Measurements from ENCODE around the gene TBC1D32. TPM values are rescaled to one million over a fixed set of nuclear protein-coding genes. Genes with fewer than 3 reads are reported as not detected.

The TBC1D32 gene
- total RNA-seq, 1 experiment from 2014 or later, result 9.0 TPM

GRCh38 chr6:121135425-121135824 lies 198.9 kb downstream of the TBC1D32 start:
- DNase-seq, result no peak
- H2BK20ac ChIP-seq (ENCODE audit: low read depth, low read length, poor library complexity, severe bottlenecking), result no peak overlapping the region
- H2AFZ ChIP-seq (ENCODE audit: low read length), result no peak overlapping the region
- no peaks in the 10 kb centered on the region for H3K79me2 ChIP-seq (ENCODE audit: insufficient read depth, low read length)
- H4K91ac ChIP-seq (ENCODE audit: insufficient read length, low read depth, low read length), result no peak overlapping the region
- Mint-ChIP-seq H3K4me1 (peaks cover 4 to 8% of the 10 kb centered on the region in 2 experiments), H3K27ac (no peak overlapping the region), H3K27me3 (ENCODE audit: low read depth) (no peaks in the 10 kb centered on the region), H3K9me3 (no peaks in the 10 kb centered on the region), H3K4me3 (no peak overlapping the region), H3K36me3 (ENCODE audit: insufficient read depth in 1 of 3, low read depth in 3 of 3) (no peaks in the 10 kb centered on the region; a peak in 1 of 7 replicates)
- no peak overlapping the region for H3K23ac ChIP-seq (ENCODE audit: insufficient read length, low read depth, low read length)
- no peak overlapping the region for H2AK5ac ChIP-seq (ENCODE audit: insufficient read length, low read length)
- no peak overlapping the region for H2BK120ac ChIP-seq (ENCODE audit: low read depth, low read length, poor library complexity, severe bottlenecking)
- no peak overlapping the region for H3K9ac ChIP-seq (ENCODE audit: extremely low read depth, insufficient read length, low read length)
- H3K27ac ChIP-seq (ENCODE audit: insufficient read length, low read depth, low read length), result no peak overlapping the region
- no peaks in the 10 kb centered on the region for H3K9me3 ChIP-seq (ENCODE audit: control insufficient read depth, low read depth, low read length)
- H3K4ac ChIP-seq (ENCODE audit: low read depth, low read length), result no peak overlapping the region
- H3T11ph ChIP-seq (ENCODE audit: low read length), result no peak overlapping the region
- H2BK12ac ChIP-seq (ENCODE audit: insufficient read length, low read depth, low read length), result no peak overlapping the region
- H2BK5ac ChIP-seq (ENCODE audit: insufficient read length, low read length), result no peak overlapping the region
- H3K4me2 ChIP-seq (ENCODE audit: insufficient read depth, insufficient read length, low read length), result no peak overlapping the region
- H3K27me3 ChIP-seq (ENCODE audit: insufficient read depth, low read length), result no peaks in the 10 kb centered on the region
- no peak overlapping the region for H3K56ac ChIP-seq (ENCODE audit: insufficient read length, low read depth, low read length)
- H4K8ac ChIP-seq (replicated peaks; ENCODE audit: insufficient read length, low read depth, low read length), result no peak overlapping the region
- H3K18ac ChIP-seq (ENCODE audit: insufficient read length, low read depth, low read length), result no peak overlapping the region
- H3K23me2 ChIP-seq (ENCODE audit: insufficient read length, low read depth, low read length, poor library complexity, severe bottlenecking), result no peaks in the 10 kb centered on the region
- no peak for TF ChIP-seq CTCF (conservative IDR thresholded peaks at IDR 0.05)
- no peak overlapping the region for H2BK15ac ChIP-seq (ENCODE audit: low read depth, low read length)
- H3K14ac ChIP-seq (ENCODE audit: insufficient read depth, low read length), result no peak overlapping the region
- H3K79me1 ChIP-seq (ENCODE audit: insufficient read depth, low read depth, low read length, poor library complexity, severe bottlenecking), result no peaks in the 10 kb centered on the region
- no peak overlapping the region for H4K5ac ChIP-seq (ENCODE audit: insufficient read length, low read depth, low read length)
- no peaks in the 10 kb centered on the region for H3K4me1 ChIP-seq (ENCODE audit: insufficient read depth, low read length)
- no peaks in the 10 kb centered on the region for H4K20me1 ChIP-seq (ENCODE audit: control insufficient read depth, insufficient read depth, insufficient read length)
